PC-3 (cell line): ENCODE results near the gene MCL1. TPM values are rescaled to one million over a fixed set of nuclear protein-coding genes. Genes with fewer than 3 reads are reported as not detected.

Experiments
- ATAC-seq: fragments of 200-7000 bp; cut with Tn5 transposase; 2 replicates; pipeline ENCODE4 v1.9.1; 2020; ENCODE audit warnings: mild to moderate bottlenecking, moderate library complexity
- BruUV-seq: library from RNA; stranded (reverse); fragments of 400-500 nt; replicated peaks from 2 replicates; lab custom pipeline; 2021; lab: Mats Ljungman, UMichigan
- CTCF ChIA-PET: fragments of 300-600 bp; sonication (Branson Sonifier 250); formaldehyde crosslinking; loops from one replicate; lab custom pipeline; 2022; ENCODE audit warnings: antibody characterized with exemption; lab: Charles Lee
- POLR2A ChIA-PET: fragments of 300-600 bp; sonication (Branson Sonifier 250); formaldehyde crosslinking; loops from one replicate; lab custom pipeline; 2022; ENCODE audit warnings: antibody characterized with exemption; ENCODE audit not compliant: unreplicated experiment; lab: Charles Lee
- DNase-seq: peaks from one replicate; pipeline ENCODE4 v3.0.0-alpha.2; 2015
- H2AFZ ChIP-seq: fragments of 300-600 bp; sonication (generic); 2 replicates; pipeline ENCODE4 v1.6.0; 2016; ENCODE audit warnings: antibody characterized with exemption, low read length
- H3F3A ChIP-seq: fragments of 300-600 bp; sonication (generic); one replicate; pipeline ENCODE4 v1.6.0; 2017; ENCODE audit warnings: antibody characterized with exemption, low read length, control low read depth, mild to moderate bottlenecking; ENCODE audit not compliant: unreplicated experiment
- H3K27ac ChIP-seq: fragments of 300-600 bp; sonication (generic); 2 replicates; pipeline ENCODE4 v1.5.1; 2016; ENCODE audit warnings: mild to moderate bottlenecking, low read length
- H3K27me3 ChIP-seq: fragments of 300-600 bp; sonication (generic); 2 replicates; pipeline ENCODE4 v1.6.1; 2016; ENCODE audit warnings: low read length, mixed read lengths
- H3K36me3 ChIP-seq: fragments of 300-600 bp; sonication (generic); 2 replicates; pipeline ENCODE4 v1.6.1; 2016; ENCODE audit warnings: low read depth, mixed run types, low read length, mixed read lengths
- H3K4me1 ChIP-seq: fragments of 300-600 bp; sonication (generic); 2 replicates; pipeline ENCODE4 v1.5.1; 2016; ENCODE audit warnings: low read length; ENCODE audit not compliant: insufficient read depth
- H3K4me2 ChIP-seq: fragments of 300-600 bp; sonication (generic); 2 replicates; pipeline ENCODE4 v1.6.0; 2016; ENCODE audit warnings: low read length
- H3K4me3 ChIP-seq: fragments of 300-600 bp; sonication (generic); 2 replicates; pipeline ENCODE4 v1.5.1; 2016; ENCODE audit warnings: mild to moderate bottlenecking, low read length, mixed read lengths
- H3K79me2 ChIP-seq: fragments of 300-600 bp; sonication (generic); 2 replicates; pipeline ENCODE4 v1.6.1; 2017; ENCODE audit warnings: low read length, mixed read lengths
- H3K9ac ChIP-seq: fragments of 300-600 bp; sonication (generic); 2 replicates; pipeline ENCODE4 v1.6.0; 2016; ENCODE audit warnings: mild to moderate bottlenecking, low read length
- H3K9me2 ChIP-seq: fragments of 300-600 bp; sonication (generic); replicated peaks from 2 replicates; pipeline ENCODE4 v1.6.1; 2016; ENCODE audit warnings: mixed run types, low read length, mixed read lengths
- H3K9me3 ChIP-seq: fragments of 300-600 bp; sonication (generic); 2 replicates; pipeline ENCODE4 v1.6.1; 2016; ENCODE audit warnings: low read length, mixed read lengths
- H4K20me1 ChIP-seq: fragments of 300-600 bp; sonication (generic); 2 replicates; pipeline ENCODE4 v1.6.1; 2016; ENCODE audit warnings: low read length, mixed read lengths
- EZH2 ChIP-seq: fragments of 300-600 bp; sonication (generic); IDR thresholded peaks from one replicate; pipeline ENCODE4 v1.6.1; 2017; ENCODE audit warnings: antibody characterized with exemption, mild to moderate bottlenecking, low read length; ENCODE audit not compliant: unreplicated experiment
- EZH2phosphoT487 ChIP-seq: fragments of 300-600 bp; sonication (generic); IDR thresholded peaks from 2 replicates; pipeline ENCODE4 v1.6.1; 2018; ENCODE audit warnings: mild to moderate bottlenecking, antibody characterized with exemption, low read length, borderline replicate concordance
- intact Hi-C: fragments of 100-400 bp; cut with micrococcal nuclease; formaldehyde crosslinking; loops from 2 replicates; pipeline ENCODE4 v1.9.0; 2023
- total RNA-seq: library from RNA; depleted of rRNA; stranded (reverse); fragments of >200 nt; gene quantifications from 2 replicates; pipeline ENCODE4 v1.2.3, GENCODE V29; 2014
- TF ChIP-seq, protein P1 (sequence below): fragments of 300-600 bp; sonication (generic); conservative IDR thresholded peaks from 2 replicates; pipeline ENCODE4 v1.5.1; 2017; ENCODE audit warnings: antibody characterized with exemption, low read depth, mild to moderate bottlenecking, low read length

Gene MCL1
- total RNA-seq, 1 experiment from 2014 or later = 285 TPM

GRCh38 chr1:150568594-150568966 is 10.8 kb downstream of the MCL1 start:
- TF ChIP-seq, protein P1, sequence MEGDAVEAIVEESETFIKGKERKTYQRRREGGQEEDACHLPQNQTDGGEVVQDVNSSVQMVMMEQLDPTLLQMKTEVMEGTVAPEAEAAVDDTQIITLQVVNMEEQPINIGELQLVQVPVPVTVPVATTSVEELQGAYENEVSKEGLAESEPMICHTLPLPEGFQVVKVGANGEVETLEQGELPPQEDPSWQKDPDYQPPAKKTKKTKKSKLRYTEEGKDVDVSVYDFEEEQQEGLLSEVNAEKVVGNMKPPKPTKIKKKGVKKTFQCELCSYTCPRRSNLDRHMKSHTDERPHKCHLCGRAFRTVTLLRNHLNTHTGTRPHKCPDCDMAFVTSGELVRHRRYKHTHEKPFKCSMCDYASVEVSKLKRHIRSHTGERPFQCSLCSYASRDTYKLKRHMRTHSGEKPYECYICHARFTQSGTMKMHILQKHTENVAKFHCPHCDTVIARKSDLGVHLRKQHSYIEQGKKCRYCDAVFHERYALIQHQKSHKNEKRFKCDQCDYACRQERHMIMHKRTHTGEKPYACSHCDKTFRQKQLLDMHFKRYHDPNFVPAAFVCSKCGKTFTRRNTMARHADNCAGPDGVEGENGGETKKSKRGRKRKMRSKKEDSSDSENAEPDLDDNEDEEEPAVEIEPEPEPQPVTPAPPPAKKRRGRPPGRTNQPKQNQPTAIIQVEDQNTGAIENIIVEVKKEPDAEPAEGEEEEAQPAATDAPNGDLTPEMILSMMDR = no peak
- no peak for TF ChIP-seq EZH2
- TF ChIP-seq EZH2phosphoT487 = no peak
- no TSS peak for BruUV-seq
- intact Hi-C loops = loop anchor here (10.0 kb wide), 1 partner anchor 426 kb away; no protein-coding TSS in a partner anchor
- H3K36me3 ChIP-seq = peaks cover 16% of the 10 kb centered on the region
- ATAC-seq (peak; percentile 22), DNase-seq (no peak)
- peaks cover 46% of the 10 kb centered on the region for H3K4me1 ChIP-seq
- H3K9ac ChIP-seq = peak overlapping the region; percentile 32
- no peaks in the 10 kb centered on the region for H3K9me2 ChIP-seq
- ChIA-PET POLR2A (interaction anchor here (0.5 to 0.7 kb wide), 4 partner anchors 11 to 331 kb away, joined by 3 to 9 read pairs (median 4); partner anchors contain the start of gene MCL1), CTCF (interaction anchor here (0.6 kb wide), 2 partner anchors 36 to 354 kb away, joined by 3 to 4 read pairs; no protein-coding TSS in a partner anchor)
- peaks cover 16% of the 10 kb centered on the region for H4K20me1 ChIP-seq
- H3K79me2 ChIP-seq = peaks cover 58% of the 10 kb centered on the region
- peak overlapping the region; percentile 37 for H3K4me2 ChIP-seq
- H3F3A ChIP-seq = peaks cover 16% of the 10 kb centered on the region
- H3K27ac ChIP-seq = peak overlapping the region; percentile 78
- H3K27me3 ChIP-seq = no peaks in the 10 kb centered on the region
- no peak overlapping the region for H3K4me3 ChIP-seq
- no peaks in the 10 kb centered on the region for H3K9me3 ChIP-seq
- no peak overlapping the region for H2AFZ ChIP-seq

DNA sequence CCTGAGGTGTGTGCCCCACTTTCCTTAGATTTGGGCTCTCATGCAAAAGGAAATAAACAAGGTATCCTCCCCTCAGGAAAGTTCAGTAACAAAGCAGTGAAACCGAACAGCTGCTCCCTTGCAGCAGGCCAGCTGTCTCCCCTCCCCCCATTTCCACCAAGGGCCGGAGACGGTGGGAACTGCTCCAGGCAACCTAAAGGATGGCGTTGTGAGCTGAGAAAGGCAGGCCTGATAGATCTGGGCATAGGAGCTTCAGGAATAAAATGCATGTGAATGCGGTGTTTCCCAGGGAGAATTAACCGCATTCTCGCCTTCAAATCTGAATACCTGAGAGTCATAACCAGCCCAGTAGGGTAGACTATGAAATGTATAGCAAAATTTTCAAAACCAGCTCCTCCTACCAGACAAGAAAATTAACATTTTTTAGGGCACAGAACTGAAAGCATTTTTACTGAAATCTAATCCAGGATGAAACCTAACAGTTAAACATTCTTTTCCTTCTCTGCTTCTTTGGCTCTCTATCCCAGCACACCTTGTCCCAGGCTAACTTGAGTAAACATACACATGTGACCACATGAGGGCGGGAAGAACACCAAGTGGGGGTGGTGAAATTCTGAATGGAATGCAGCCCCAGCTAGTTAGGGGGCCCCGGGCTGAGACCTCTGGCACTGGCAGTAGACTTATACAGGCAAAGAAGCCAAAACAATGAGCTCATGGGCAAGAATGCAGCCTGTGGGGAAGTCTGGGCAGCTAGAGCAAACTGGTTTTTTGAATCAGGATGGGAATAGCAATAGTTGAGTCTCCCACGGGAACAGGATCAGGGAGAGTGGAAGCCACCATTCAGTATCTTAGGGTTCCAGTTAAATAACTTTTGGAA is 11.5 kb downstream of the MCL1 start:
- ChIA-PET POLR2A (interaction anchor here (0.5 to 0.7 kb wide), 4 partner anchors 11 to 332 kb away, joined by 3 to 9 read pairs (median 4); partner anchors contain the start of gene MCL1), CTCF (interaction anchor here (0.6 kb wide), 2 partner anchors 36 to 355 kb away, joined by 3 to 4 read pairs; no protein-coding TSS in a partner anchor)
- peaks cover 48% of the 10 kb centered on the region for H3K4me1 ChIP-seq
- H3F3A ChIP-seq = peaks cover 11% of the 10 kb centered on the region
- H3K79me2 ChIP-seq = peaks cover 52% of the 10 kb centered on the region
- peak overlapping the region; percentile 32 for H3K9ac ChIP-seq
- DNase-seq (peak; percentile 93), ATAC-seq (peak; percentile 60)
- intact Hi-C loops = loop anchor here (10.0 kb wide), 1 partner anchor 427 kb away; no protein-coding TSS in a partner anchor
- no peaks in the 10 kb centered on the region for H3K27me3 ChIP-seq
- no peaks in the 10 kb centered on the region for H3K9me2 ChIP-seq
- H3K4me2 ChIP-seq = peak overlapping the region; percentile 37
- H3K36me3 ChIP-seq = peaks cover 10% of the 10 kb centered on the region
- no TSS peak for BruUV-seq
- H3K27ac ChIP-seq = peak overlapping the region; percentile 78
- H3K4me3 ChIP-seq = no peak overlapping the region
- no peaks in the 10 kb centered on the region for H3K9me3 ChIP-seq
- TF ChIP-seq EZH2 = no peak
- TF ChIP-seq, protein P1 = peak; percentile 22; the same call in 1 of the 2 replicates
- H2AFZ ChIP-seq = no peak overlapping the region
- peaks cover 10% of the 10 kb centered on the region for H4K20me1 ChIP-seq
